HEK293T (cell line): ENCODE measurements around the gene STEEP1.

Source experiments
- ARNT ChIP-seq: fragments of 450-650 bp; IDR thresholded peaks from 2 replicates; pipeline ENCODE4 v1.6.1; 2017; ENCODE audit warnings: mild to moderate bottlenecking
- BHLHE40 ChIP-seq: fragments of 450-650 bp; IDR thresholded peaks from 2 replicates; pipeline ENCODE4 v1.6.1; 2016; ENCODE audit warnings: mild to moderate bottlenecking, moderate library complexity, borderline replicate concordance
- ELF4 ChIP-seq: fragments of 450-650 bp; IDR thresholded peaks from 2 replicates; pipeline ENCODE4 v1.6.1; 2017; ENCODE audit warnings: antibody characterized with exemption
- FOXM1 ChIP-seq: fragments of 450-650 bp; IDR thresholded peaks from 2 replicates; pipeline ENCODE4 v1.6.1; 2017; ENCODE audit warnings: mild to moderate bottlenecking, borderline replicate concordance
- HDGF ChIP-seq: fragments of 450-650 bp; IDR thresholded peaks from 2 replicates; pipeline ENCODE4 v1.6.1; 2017; ENCODE audit warnings: antibody characterized with exemption, borderline replicate concordance
- SP1 ChIP-seq: fragments of 450-650 bp; IDR thresholded peaks from 2 replicates; pipeline ENCODE4 v1.6.1; 2017
- SUZ12 ChIP-seq: fragments of 450-650 bp; IDR thresholded peaks from 2 replicates; pipeline ENCODE4 v1.6.1; 2016; ENCODE audit warnings: mild to moderate bottlenecking
- TARDBP ChIP-seq: fragments of 450-650 bp; IDR thresholded peaks from 2 replicates; pipeline ENCODE4 v1.6.1; 2016
- ZNF384 ChIP-seq: fragments of 450-650 bp; IDR thresholded peaks from 2 replicates; pipeline ENCODE4 v1.6.1; 2016

- TF ChIP-seq FOXM1 (no peak), ARNT (no peak), SUZ12 (no peak), HDGF (no peak), TARDBP (no peak), BHLHE40 (no peak), SP1 (no peak), ELF4 (no peak), ZNF384 (no peak)
Measured at GRCh38 chrX:119505945-119506344, 59.3 kb downstream of the STEEP1 start.
